ENCODE measurements around the gene SLC35F3. TPM values are rescaled to one million over a fixed set of nuclear protein-coding genes. Genes with fewer than 3 reads are reported as not detected.

Gene SLC35F3
- total RNA-seq, 6 experiments from 2014 or later, result not detected

DNA sequence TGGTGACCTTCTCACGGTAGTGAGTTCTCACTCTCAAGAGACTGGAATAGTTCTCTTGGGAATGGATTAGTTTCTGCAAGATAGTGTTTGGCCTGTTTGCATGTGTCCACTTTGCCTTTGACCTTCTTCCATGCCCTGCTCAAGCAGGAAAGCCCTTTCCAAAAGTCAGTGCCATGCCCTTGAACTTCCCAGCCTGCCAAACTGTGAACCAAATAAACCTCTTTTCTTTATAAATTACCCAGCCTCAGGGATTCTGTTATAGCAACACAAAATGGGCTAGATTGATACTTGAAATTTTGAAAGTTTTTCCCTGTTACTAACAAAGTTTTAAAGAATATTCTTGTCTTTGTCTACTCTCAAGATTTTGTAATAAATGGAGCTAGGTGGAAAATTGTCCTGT, 139.6 kb downstream of the SLC35F3 start:
- Histone ChIP-seq H3K4me3 (no peak overlapping the region), H3K27me3 (no peaks in the 10 kb centered on the region), H3K9me3 (no peaks in the 10 kb centered on the region), H3K27ac (no peak overlapping the region), H3K36me3 (no peaks in the 10 kb centered on the region), H3K4me1 (no peaks in the 10 kb centered on the region)
- TF ChIP-seq CTCF (IDR thresholded peaks at IDR 0.05), result no peak
- DNase-seq, result no peak
- WGBS (ENCODE audit: insufficient coverage, low coverage, low lambda C conversion rate, missing lambda C conversion rate), result no CpG with 5 or more reads among the region's 1 CpG
- no peak for ATAC-seq
- intact Hi-C loops (cut with DNase I), result no loop called here

DNA sequence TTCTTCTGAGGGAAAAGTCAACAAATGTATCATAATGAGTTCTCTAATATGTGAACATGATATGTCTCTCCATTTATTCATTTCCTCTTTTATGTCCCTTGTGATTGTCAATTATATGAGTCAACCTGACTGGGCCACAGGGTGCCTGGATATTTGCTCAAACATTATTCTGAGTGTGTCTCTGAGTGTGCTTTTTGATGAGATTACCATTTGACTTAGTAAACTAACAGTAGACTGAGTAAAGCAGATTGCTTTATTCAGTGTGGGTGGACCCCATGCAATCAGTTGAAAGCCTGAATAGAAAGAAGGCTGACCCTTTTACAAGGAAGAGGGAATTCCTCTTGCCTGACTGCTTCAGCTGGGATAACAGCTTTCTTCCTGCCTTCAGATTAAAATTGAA, 142.6 kb downstream of the SLC35F3 start:
- intact Hi-C loops (cut with DNase I), result no loop called here
- no peak for DNase-seq
- H3K27me3 ChIP-seq, result no peaks in the 10 kb centered on the region
- no peak overlapping the region for H3K27ac ChIP-seq
- no peak for TF ChIP-seq CTCF (IDR thresholded peaks at IDR 0.05)
- no peak for TF ChIP-seq POLR2A (IDR thresholded peaks at IDR 0.05)
- no peak for ATAC-seq
- no peaks in the 10 kb centered on the region for H3K9me3 ChIP-seq
- no peaks in the 10 kb centered on the region for H3K4me1 ChIP-seq
- H3K36me3 ChIP-seq, result no peaks in the 10 kb centered on the region
- H3K4me3 ChIP-seq, result no peak overlapping the region

GRCh38 chr1:234062166-234062565, 157.7 kb downstream of the SLC35F3 start:
- Histone ChIP-seq H3K27ac (no peak overlapping the region), H3K36me3 (no peaks in the 10 kb centered on the region), H3K9me3 (no peaks in the 10 kb centered on the region), H3K4me3 (no peak overlapping the region), H3K4me1 (no peaks in the 10 kb centered on the region), H3K27me3 (no peaks in the 10 kb centered on the region)
- intact Hi-C loops (cut with DNase I), result loop anchor here in 1 of 2 donors (10.0 kb wide), 1 partner anchor 667 kb away; no protein-coding TSS in a partner anchor
- TF ChIP-seq CTCF (IDR thresholded peaks at IDR 0.05) (no peak), POLR2A (IDR thresholded peaks at IDR 0.05) (no peak)
- DNase-seq, result no peak
- 77% methylated on average over 2 of the region's 3 CpGs for WGBS (ENCODE audit: insufficient coverage, low coverage, low lambda C conversion rate, missing lambda C conversion rate)
- no peak for ATAC-seq

DNA sequence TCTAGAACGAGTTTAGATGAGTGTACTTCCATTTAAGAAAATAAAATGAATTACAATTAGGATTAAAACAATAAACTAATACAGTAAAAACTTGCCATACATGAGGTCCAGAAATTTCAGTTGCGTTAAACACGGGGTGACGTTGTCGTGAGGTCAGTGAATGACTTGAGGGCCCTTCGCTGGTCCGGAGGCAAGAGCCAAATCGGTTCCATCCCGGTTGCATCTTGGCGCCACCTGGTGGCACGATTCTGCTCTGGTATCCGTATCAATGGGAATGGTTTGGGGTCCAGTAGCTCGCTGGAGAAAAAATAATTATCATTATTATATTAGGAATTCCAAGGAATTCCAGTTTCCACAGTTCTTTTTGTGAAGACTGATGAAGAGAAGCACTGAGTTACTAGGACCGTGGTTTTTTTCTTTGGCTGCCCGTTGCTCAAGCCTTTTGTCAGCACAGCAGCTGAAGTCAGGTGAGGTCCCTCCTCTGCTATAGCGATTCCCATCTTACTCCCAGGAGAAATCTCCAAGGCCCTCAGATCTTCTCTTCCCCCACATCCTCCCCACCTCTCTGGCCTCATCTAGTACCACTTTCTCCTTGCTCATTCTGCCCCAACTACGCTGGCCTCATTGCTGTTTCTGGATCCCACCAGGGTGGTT, 161.4 kb downstream of the SLC35F3 start:
- no peaks in the 10 kb centered on the region for H3K36me3 ChIP-seq
- no peaks in the 10 kb centered on the region for H3K9me3 ChIP-seq
- 19% methylated on average over 17 of the region's 17 CpGs for WGBS (ENCODE audit: insufficient coverage, low coverage, low lambda C conversion rate, missing lambda C conversion rate)
- ATAC-seq, result peak; percentile 81 to 86 (median 86)
- H3K27me3 ChIP-seq, result no peaks in the 10 kb centered on the region
- intact Hi-C loops (cut with DNase I), result loop anchor here in 1 of 2 donors (10.0 kb wide), 1 partner anchor 671 kb away; no protein-coding TSS in a partner anchor
- no peak overlapping the region for H3K4me3 ChIP-seq
- TF ChIP-seq POLR2A (IDR thresholded peaks at IDR 0.05) (no peak), CTCF (IDR thresholded peaks at IDR 0.05) (peak; percentile 59 to 90 (median 85))
- peak; percentile 79 to 80 (median 79) for DNase-seq
- no peak overlapping the region for H3K27ac ChIP-seq
- H3K4me1 ChIP-seq, result no peaks in the 10 kb centered on the region

Data from right lobe of liver (tissue), 6 donors.